Measurements from ENCODE around the gene WBP4. TPM values are rescaled to one million over a fixed set of nuclear protein-coding genes. Genes with fewer than 3 reads are reported as not detected.
"Not testable (repeated sequence)": the region's sequence is repeated elsewhere in the genome, so short reads cannot be mapped to it uniquely, and the experiment has no call there.

Gene WBP4
- total and polyA plus RNA-seq, 11 donors = 12.4 to 29.9 (median 20.6) TPM

GRCh38 chr13:41079725-41080124, 18.4 kb downstream of the WBP4 start:
- intact Hi-C loops (cut with DNase I) = loop anchor here in 2 of 10 donors (2.0 to 5.0 kb wide), 2 partner anchors 48 to 137 kb away; no protein-coding TSS in a partner anchor
- Histone ChIP-seq H3K9me3 (no peaks in the 10 kb centered on the region), H3K36me3 (peaks cover 0 to 100% (median 91%) of the 10 kb centered on the region in 9 donors), H3K4me3 (no peak overlapping the region), H3K4me1 (no peaks in the 10 kb centered on the region), H3K27me3 (no peaks in the 10 kb centered on the region), H3K27ac (no peak overlapping the region)
- DNase-seq = no peak
- ATAC-seq = no peak
- no peak for TF ChIP-seq POLR2A (IDR thresholded peaks at IDR 0.05)
- no peak for TF ChIP-seq CTCF (IDR thresholded peaks at IDR 0.05)
- WGBS, 4 donors = 97 to 99% (median 98%) methylated on average over 4 of the region's 4 CpGs

GRCh38 chr13:41085961-41086585, 24.8 kb downstream of the WBP4 start:
- TF ChIP-seq POLR2A (IDR thresholded peaks at IDR 0.05) = no peak
- TF ChIP-seq CTCF (IDR thresholded peaks at IDR 0.05) = no peak
- intact Hi-C loops (cut with DNase I) = no loop called here
- Histone ChIP-seq H3K4me1 (no peaks in the 10 kb centered on the region), H3K4me3 (no peak overlapping the region), H3K27ac (no peak overlapping the region), H3K27me3 (no peaks in the 10 kb centered on the region), H3K9me3 (no peaks in the 10 kb centered on the region), H3K36me3 (peaks cover 0 to 49% (median 42%) of the 10 kb centered on the region in 9 donors)
- no peak for ATAC-seq
- WGBS, 4 donors = 60 to 68% (median 62%) methylated on average over 2 of the region's 2 CpGs
- no peak for DNase-seq

GRCh38 chr13:41095681-41096080, 34.4 kb downstream of the WBP4 start:
- 86 to 97% (median 94%) methylated on average over 2 of the region's 2 CpGs for WGBS, 4 donors
- H3K4me3 ChIP-seq = not testable (repeated sequence)

GRCh38 chr13:41098761-41099160, 37.5 kb downstream of the WBP4 start:
- H3K4me1 ChIP-seq = no peaks in the 10 kb centered on the region
- intact Hi-C loops (cut with DNase I) = no loop called here
- H3K9me3 ChIP-seq = peaks cover 0 to 4% (median 0%) of the 10 kb centered on the region in 12 donors
- H3K27ac ChIP-seq = no peak overlapping the region
- WGBS, 4 donors = 96 to 100% (median 97%) methylated on average over 1 of the region's 1 CpG
- no peak for ATAC-seq
- TF ChIP-seq POLR2A (IDR thresholded peaks at IDR 0.05) (no peak), CTCF (IDR thresholded peaks at IDR 0.05) (no peak)
- H3K27me3 ChIP-seq = no peaks in the 10 kb centered on the region
- H3K4me3 ChIP-seq = no peak overlapping the region
- no peaks in the 10 kb centered on the region for H3K36me3 ChIP-seq
- DNase-seq = no peak

More at GRCh38 chr13:41095681-41096080, 34.4 kb downstream of the WBP4 start:
- H3K27me3 ChIP-seq; ATAC-seq; DNase-seq; H3K9me3 ChIP-seq; H3K27ac ChIP-seq; intact Hi-C loops (cut with DNase I); H3K36me3 ChIP-seq; H3K4me1 ChIP-seq: not testable (repeated sequence)

- TF ChIP-seq CTCF (IDR thresholded peaks at IDR 0.05) (no peak), POLR2A (IDR thresholded peaks at IDR 0.05) (no peak)
- Histone ChIP-seq H3K4me3 (no peak overlapping the region), H3K4me1 (no peaks in the 10 kb centered on the region), H3K9me3 (peaks cover 0 to 4% (median 0%) of the 10 kb centered on the region in 12 donors), H3K27ac (no peak overlapping the region), H3K36me3 (no peaks in the 10 kb centered on the region), H3K27me3 (no peaks in the 10 kb centered on the region)
- no peak for ATAC-seq
- intact Hi-C loops (cut with DNase I) = no loop called here
- DNase-seq = no peak
Measured at GRCh38 chr13:41099986-41100385, 38.7 kb downstream of the WBP4 start.

Data from heart left ventricle (tissue), 16 donors.